ENCODE results near the gene SIPA1L2. TPM values are rescaled to one million over a fixed set of nuclear protein-coding genes. Genes with fewer than 3 reads are reported as not detected.

SIPA1L2 gene
- total RNA-seq, 1 experiment from 2014 or later = 12.5 TPM

DNA sequence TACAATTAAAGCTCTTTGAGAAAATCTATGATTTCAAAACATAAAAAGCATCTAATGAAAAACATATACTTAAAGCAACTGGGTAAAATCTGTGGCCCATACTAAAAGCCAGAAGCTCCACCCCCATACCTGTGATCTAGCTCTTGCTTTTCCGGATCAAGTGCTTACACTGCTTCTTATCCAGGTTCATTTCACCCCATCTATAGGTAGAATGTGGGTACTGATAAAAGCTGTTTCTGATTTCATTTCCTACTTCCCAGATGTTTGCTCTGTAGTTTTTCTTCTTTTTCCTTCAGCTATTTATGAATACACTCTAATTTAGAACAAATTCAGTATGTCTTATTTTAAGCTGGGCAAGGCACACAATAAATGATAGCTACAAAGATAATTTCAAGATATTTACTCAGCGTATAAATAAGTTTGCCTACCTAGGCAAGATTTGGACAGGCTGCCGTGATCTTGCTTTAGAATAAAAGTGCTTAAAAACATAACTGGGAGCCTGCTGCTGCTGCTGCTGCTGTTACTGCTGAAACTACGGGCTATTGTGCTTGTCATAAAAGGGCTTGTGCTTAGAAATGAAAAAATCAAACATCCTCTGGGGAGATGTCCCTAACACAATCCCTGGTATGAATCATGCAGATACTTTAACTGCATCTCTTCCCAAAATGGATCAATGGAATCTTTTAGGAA, 2.1 kb downstream of the SIPA1L2 start:
- RAD21 ChIA-PET (ENCODE audit: low non-redundant PET in 1 of 2, low total read pairs in 2 of 2, uncharacterized antibody in 2 of 2, unreplicated experiment in 2 of 2) = interaction anchor here (0.7 to 1.1 kb wide), 3 partner anchors 107 to 761 kb away, joined by 4 to 6 read pairs (median 4); no protein-coding TSS in a partner anchor
- Histone ChIP-seq H3K27ac (ENCODE audit: low read depth, low read length) (no peak overlapping the region), H3K9ac (ENCODE audit: low read length) (no peak overlapping the region), H3K4me2 (ENCODE audit: low read length) (peak overlapping the region; percentile 7; the same call in 1 of the 2 replicates), H3K36me3 (ENCODE audit: control insufficient read depth in 1 of 2, insufficient read depth in 2 of 2, low read length in 2 of 2) (no peaks in the 10 kb centered on the region), H3K4me1 (ENCODE audit: control insufficient read depth in 1 of 2, insufficient read depth in 2 of 2, low read length in 2 of 2) (peaks cover 25 to 53% of the 10 kb centered on the region in 2 experiments; a peak in 3 of 4 replicates), H3K27me3 (ENCODE audit: insufficient read depth, low read length) (no peaks in the 10 kb centered on the region), H3K79me2 (ENCODE audit: insufficient read depth, low read length) (no peaks in the 10 kb centered on the region), H3K4me3 (replicated peaks in 1 of 2; ENCODE audit: low read depth in 1 of 2, low read length in 2 of 2) (no peak overlapping the region), H3K9me3 (ENCODE audit: control insufficient read depth in 1 of 2, insufficient read depth in 1 of 2, low read depth in 1 of 2, low read length in 2 of 2) (no peaks in the 10 kb centered on the region), H3K9me2 (ENCODE audit: insufficient read depth) (no peaks in the 10 kb centered on the region), H4K20me1 (ENCODE audit: insufficient read depth) (no peaks in the 10 kb centered on the region), H2AFZ (ENCODE audit: low read depth, low read length, poor library complexity, severe bottlenecking) (no peak overlapping the region)
- ATAC-seq (0 out of 2 replicates have a peak, but pooled peaks have one; percentile 17), DNase-seq (ENCODE audit: low read depth, low spot score) (no peak)
- TF ChIP-seq POLR2AphosphoS5 (IDR thresholded peaks at IDR 0.05; ENCODE audit: low read depth, low read length) (no peak), EGR1 (IDR thresholded peaks at IDR 0.05; ENCODE audit: low read depth) (0 out of 2 replicates have a peak, but pooled peaks have one; percentile 24), CBX3 (IDR thresholded peaks at IDR 0.05; ENCODE audit: low read depth) (0 out of 2 replicates have a peak, but pooled peaks have one; percentile 32), ZNF274 (IDR thresholded peaks at IDR 0.05; ENCODE audit: low read depth, low read length) (no peak), SP1 (IDR thresholded peaks at IDR 0.05; ENCODE audit: low read depth) (peak; percentile 18; the same call in 1 of the 2 replicates), RAD21 (IDR thresholded peaks at IDR 0.05; ENCODE audit: low read depth) (peak; percentile 89)
- TF ChIP-seq, protein P1, sequence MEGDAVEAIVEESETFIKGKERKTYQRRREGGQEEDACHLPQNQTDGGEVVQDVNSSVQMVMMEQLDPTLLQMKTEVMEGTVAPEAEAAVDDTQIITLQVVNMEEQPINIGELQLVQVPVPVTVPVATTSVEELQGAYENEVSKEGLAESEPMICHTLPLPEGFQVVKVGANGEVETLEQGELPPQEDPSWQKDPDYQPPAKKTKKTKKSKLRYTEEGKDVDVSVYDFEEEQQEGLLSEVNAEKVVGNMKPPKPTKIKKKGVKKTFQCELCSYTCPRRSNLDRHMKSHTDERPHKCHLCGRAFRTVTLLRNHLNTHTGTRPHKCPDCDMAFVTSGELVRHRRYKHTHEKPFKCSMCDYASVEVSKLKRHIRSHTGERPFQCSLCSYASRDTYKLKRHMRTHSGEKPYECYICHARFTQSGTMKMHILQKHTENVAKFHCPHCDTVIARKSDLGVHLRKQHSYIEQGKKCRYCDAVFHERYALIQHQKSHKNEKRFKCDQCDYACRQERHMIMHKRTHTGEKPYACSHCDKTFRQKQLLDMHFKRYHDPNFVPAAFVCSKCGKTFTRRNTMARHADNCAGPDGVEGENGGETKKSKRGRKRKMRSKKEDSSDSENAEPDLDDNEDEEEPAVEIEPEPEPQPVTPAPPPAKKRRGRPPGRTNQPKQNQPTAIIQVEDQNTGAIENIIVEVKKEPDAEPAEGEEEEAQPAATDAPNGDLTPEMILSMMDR (IDR thresholded peaks at IDR 0.05 in 2 of 3, conservative IDR thresholded peaks at IDR 0.05 in 1 of 3; ENCODE audit: borderline replicate concordance in 1 of 3, insufficient read depth in 1 of 3, low read depth in 2 of 3, low read length in 2 of 3) = peak; percentile 45 to 71 (median 50); a peak in 5 of 6 replicates
- intact Hi-C loops (cut with micrococcal nuclease) = loop anchor here (2.0 to 10.0 kb wide), 4 partner anchors 413 to 903 kb away; no protein-coding TSS in a partner anchor
- POLR2A ChIA-PET = interaction anchor here (0.8 to 1.0 kb wide), 2 partner anchors 15 to 241 kb away, joined by 3 to 5 read pairs; no protein-coding TSS in a partner anchor
- TSS peak; percentile 35 for BruUV-seq (replicated peaks)
- CTCF ChIA-PET = interaction anchor here (0.7 to 1.8 kb wide), 16 partner anchors 12 to 903 kb away, joined by 3 to 29 read pairs (median 4); no protein-coding TSS in a partner anchor

Measured in HCT116 (cell line).